GM12878 (cell line): ENCODE results near the gene EVX2. TPM values are rescaled to one million over a fixed set of nuclear protein-coding genes. Genes with fewer than 3 reads are reported as not detected.

ENCODE experiments used
- ATAC-seq: fragments of 200-7000 bp; cut with Tn5 transposase; 3 replicates; pipeline ENCODE4 v1.9.1; 2020; ENCODE audit warnings: mild to moderate bottlenecking, moderate library complexity
- BruUV-seq: library from RNA; stranded (reverse); fragments of 400-500 nt; replicated peaks from 2 replicates; lab custom pipeline; 2021; lab: Mats Ljungman, UMichigan
- CTCF ChIA-PET: fragments of 300-600 bp; sonication (Branson Sonifier 250); formaldehyde crosslinking; extraction: SDS; loops from one replicate; lab custom pipeline; 2021; ENCODE audit warnings: inconsistent platforms; lab: Yijun Ruan, JAX
- POLR2A ChIA-PET: fragments of 350-600 bp; formaldehyde crosslinking; extraction: SDS; loops from one replicate; lab custom pipeline; 2021; ENCODE audit warnings: inconsistent platforms; lab: Charles Lee
- RAD21 ChIA-PET: fragments of 300-600 bp; sonication (Branson Sonifier 250); formaldehyde crosslinking; loops from one replicate; lab custom pipeline; 2023; ENCODE audit warnings: antibody characterized with exemption; ENCODE audit not compliant: unreplicated experiment; lab: Charles Lee
- SMC1A ChIA-PET: fragments of 300-600 bp; sonication (Branson Sonifier 250); formaldehyde crosslinking; loops from one replicate; lab custom pipeline; 2023; ENCODE audit not compliant: unreplicated experiment, uncharacterized antibody; lab: Charles Lee
- DNase-seq: peaks from one replicate; pipeline ENCODE4 v3.0.0-alpha.2; 2011; ENCODE audit warnings: low read depth, low spot score
- FAIRE-seq: peaks from 3 replicates; lab custom pipeline; 2011; peaks lifted over from hg19 to GRCh38; lab: Jason Lieb, UNC
- H2AFZ ChIP-seq: 2 replicates; pipeline ENCODE4 v1.6.0; 2011; ENCODE audit warnings: low read depth, low read length, control low read depth; ENCODE audit not compliant: control insufficient read depth
- H3K27ac ChIP-seq: 2 replicates; pipeline ENCODE4 v1.5.1; 2011; ENCODE audit warnings: control low read depth; ENCODE audit not compliant: control insufficient read depth, insufficient read depth
- H3K27me3 ChIP-seq, 2 experiments: replicated peaks in 1 of 2; 2 replicates each; pipeline versions ENCODE4 v1.6.0 to v1.6.1; 2011; ENCODE audit warnings: low read length in 1 of 2; ENCODE audit not compliant: control insufficient read depth in 2 of 2, insufficient read depth in 2 of 2
- H3K36me3 ChIP-seq, 2 experiments: 2 replicates each; pipeline ENCODE4 v1.5.1; 2011; ENCODE audit warnings: low read length in 1 of 2; ENCODE audit not compliant: control insufficient read depth in 2 of 2, insufficient read depth in 2 of 2
- H3K4me1 ChIP-seq: 2 replicates; pipeline ENCODE4 v1.6.1; 2011; ENCODE audit warnings: mild to moderate bottlenecking, low read length, moderate library complexity, mixed read lengths; ENCODE audit not compliant: control insufficient read depth, insufficient read depth
- H3K4me2 ChIP-seq: 2 replicates; pipeline ENCODE4 v1.6.0; 2011; ENCODE audit warnings: control low read depth; ENCODE audit not compliant: control insufficient read depth, insufficient read depth
- H3K4me3 ChIP-seq: fragments of 200-600 bp; sonication (generic); 2 replicates; pipeline ENCODE4 v1.5.1; 2016
- H3K79me2 ChIP-seq: 2 replicates; pipeline ENCODE4 v1.6.0; 2011; ENCODE audit warnings: low read length; ENCODE audit not compliant: control insufficient read depth, insufficient read depth
- H3K9ac ChIP-seq: 2 replicates; pipeline ENCODE4 v1.8.0; 2011; ENCODE audit warnings: low read length, control low read depth, mixed read lengths; ENCODE audit not compliant: control insufficient read depth, insufficient read depth
- H3K9me3 ChIP-seq: replicated peaks from 3 replicates; pipeline ENCODE4 v1.5.1; 2011; ENCODE audit warnings: mild to moderate bottlenecking, low read length; ENCODE audit not compliant: control insufficient read depth, insufficient read depth
- H4K20me1 ChIP-seq: 2 replicates; pipeline ENCODE4 v1.6.0; 2011; ENCODE audit not compliant: control insufficient read depth, insufficient read depth
- BHLHE40 ChIP-seq, 2 experiments: fragments of 450-650 bp in 1 of 2; IDR thresholded peaks; 2 replicates each; pipeline ENCODE4 v1.6.1; 2011 to 2017; ENCODE audit warnings: low read depth in 2 of 2, borderline replicate concordance in 1 of 2, improper control_type of control experiment in 1 of 2, low read length in 1 of 2, mild to moderate bottlenecking in 1 of 2
- ESRRA ChIP-seq: IDR thresholded peaks from 2 replicates; pipeline ENCODE4 v1.6.1; 2012; ENCODE audit warnings: mild to moderate bottlenecking, low read length, improper control_type of control experiment
- FOS ChIP-seq: IDR thresholded peaks from 3 replicates; pipeline ENCODE4 v1.6.1; 2011; ENCODE audit warnings: borderline replicate concordance; ENCODE audit not compliant: insufficient read length; ENCODE audit errors: extremely low read depth
- GABPA ChIP-seq: IDR thresholded peaks from 2 replicates; pipeline ENCODE4 v1.6.1; 2014; ENCODE audit warnings: antibody characterized with exemption, low read depth, mild to moderate bottlenecking, inconsistent platforms
- IRF4 ChIP-seq: IDR thresholded peaks from 2 replicates; pipeline ENCODE4 v1.6.1; 2011; ENCODE audit warnings: low read depth, low read length
- KAT2A ChIP-seq: conservative IDR thresholded peaks from 2 replicates; pipeline ENCODE4 v1.6.1; 2011; ENCODE audit warnings: low read depth, low read length; ENCODE audit not compliant: control insufficient read depth
- MTA3 ChIP-seq: IDR thresholded peaks from 2 replicates; pipeline ENCODE4 v1.6.1; 2012; ENCODE audit warnings: low read length, inconsistent platforms, borderline replicate concordance
- MYB ChIP-seq: fragments of 150-350 bp; IDR thresholded peaks from 2 replicates; pipeline ENCODE4 v1.6.1; 2014; ENCODE audit warnings: mild to moderate bottlenecking, low read depth, low read length, borderline replicate concordance
- NFIC ChIP-seq: IDR thresholded peaks from 2 replicates; pipeline ENCODE4 v1.6.1; 2012; ENCODE audit warnings: low read depth, mild to moderate bottlenecking, inconsistent platforms, low read length, moderate library complexity
- NFXL1 ChIP-seq: fragments of 450-650 bp; IDR thresholded peaks from 2 replicates; pipeline ENCODE4 v1.6.1; 2017; ENCODE audit warnings: antibody characterized with exemption, mild to moderate bottlenecking, borderline replicate concordance
- NR2C2 ChIP-seq: IDR thresholded peaks from 2 replicates; pipeline ENCODE4 v1.6.1; 2011; ENCODE audit warnings: borderline replicate concordance, low read depth; ENCODE audit not compliant: control insufficient read depth, insufficient read length
- POLR2AphosphoS2 ChIP-seq: IDR thresholded peaks from 2 replicates; pipeline ENCODE4 v1.6.1; 2011; ENCODE audit warnings: low read depth, mild to moderate bottlenecking, low read length, improper control_type of control experiment, moderate library complexity
- POU2F2 ChIP-seq: IDR thresholded peaks from 3 replicates; pipeline ENCODE4 v1.6.1; 2011; ENCODE audit warnings: low read depth, mild to moderate bottlenecking, low read length, borderline replicate concordance
- RAD51 ChIP-seq: fragments of 450-650 bp; IDR thresholded peaks from 2 replicates; pipeline ENCODE4 v1.6.1; 2016; ENCODE audit warnings: moderate library complexity, mild to moderate bottlenecking, inconsistent platforms
- RCOR1 ChIP-seq: conservative IDR thresholded peaks from 2 replicates; pipeline ENCODE4 v1.6.1; 2012; ENCODE audit warnings: low read depth, low read length, improper control_type of control experiment
- SREBF2 ChIP-seq: IDR thresholded peaks from 2 replicates; pipeline ENCODE4 v1.6.1; 2012; ENCODE audit warnings: mild to moderate bottlenecking, low read length
- WRNIP1 ChIP-seq: IDR thresholded peaks from 2 replicates; pipeline ENCODE4 v1.6.1; 2011; ENCODE audit warnings: low read depth, low read length, improper control_type of control experiment, borderline replicate concordance
- ZZZ3 ChIP-seq: IDR thresholded peaks from 2 replicates; pipeline ENCODE4 v1.6.1; 2011; ENCODE audit warnings: low read depth; ENCODE audit not compliant: control insufficient read depth, insufficient read length
- WGBS: methylation state at CpG from one replicate; pipeline ENCODE4 v1.1.6; 2016; ENCODE audit warnings: low lambda C conversion rate; ENCODE audit not compliant: insufficient replicate concordance, insufficient coverage; ENCODE audit errors: missing lambda C conversion rate; 5-methylcytosine and 5-hydroxymethylcytosine counted together
- in situ Hi-C: fragments of 300-500 bp; cut with MboI; formaldehyde crosslinking; loops from 9 replicates; pipeline ENCODE4 v1.14.3; 2018; ENCODE audit warnings: mixed read lengths
- intact Hi-C: fragments of 100-400 bp; cut with micrococcal nuclease; formaldehyde crosslinking; loops from one replicate; pipeline ENCODE4 v1.14.2; 2022; ENCODE audit not compliant: unreplicated experiment
- polyA plus RNA-seq, 11 experiments: library from polyadenylated mRNA; depleted of rRNA in 4 of 11; unstranded in 6 of 11; stranded (reverse) in 5 of 11; fragments of >200 nt; fragmentation: Nextera tagmentation in 4 of 11; fragmentation: Illumina TruSeq in 1 of 11; extraction: Ambion mirVana in 4 of 11; extraction: Trizol in 1 of 11; gene quantifications; 1 replicate in 1 of 11; 2 replicates in 10 of 11; pipeline versions ENCODE4 v1.2.1 to v1.2.3, GENCODE V29; 2011 to 2016; ENCODE audit warnings: inconsistent platforms in 2 of 11, missing spikeins in 2 of 11, low read depth in 1 of 11
- total RNA-seq, 4 experiments: library from RNA; depleted of rRNA in 3 of 4; stranded (reverse); fragments of >200 nt in 3 of 4; fragmentation: Illumina TruSeq in 1 of 4; extraction: Trizol in 1 of 4; gene quantifications; 2 replicates each; pipeline versions ENCODE4 v1.2.1 to v1.2.3, GENCODE V29; 2013 to 2021
- TF ChIP-seq, protein P1 (sequence below): fragments of 450-650 bp; IDR thresholded peaks from 2 replicates; pipeline ENCODE4 v1.6.1; 2018; ENCODE audit warnings: mild to moderate bottlenecking, low read depth, moderate library complexity; ENCODE audit not compliant: partially characterized antibody
- TF ChIP-seq, protein P2 (sequence below): fragments of 150-350 bp; IDR thresholded peaks from 2 replicates; pipeline ENCODE4 v1.6.1; 2016; ENCODE audit warnings: low read depth, low read length

The EVX2 gene
- total and polyA plus RNA-seq, 10 of the 15 experiments (the other 5 are each of a cell fraction or from before 2014, with no cell fraction given): not detected

DNA sequence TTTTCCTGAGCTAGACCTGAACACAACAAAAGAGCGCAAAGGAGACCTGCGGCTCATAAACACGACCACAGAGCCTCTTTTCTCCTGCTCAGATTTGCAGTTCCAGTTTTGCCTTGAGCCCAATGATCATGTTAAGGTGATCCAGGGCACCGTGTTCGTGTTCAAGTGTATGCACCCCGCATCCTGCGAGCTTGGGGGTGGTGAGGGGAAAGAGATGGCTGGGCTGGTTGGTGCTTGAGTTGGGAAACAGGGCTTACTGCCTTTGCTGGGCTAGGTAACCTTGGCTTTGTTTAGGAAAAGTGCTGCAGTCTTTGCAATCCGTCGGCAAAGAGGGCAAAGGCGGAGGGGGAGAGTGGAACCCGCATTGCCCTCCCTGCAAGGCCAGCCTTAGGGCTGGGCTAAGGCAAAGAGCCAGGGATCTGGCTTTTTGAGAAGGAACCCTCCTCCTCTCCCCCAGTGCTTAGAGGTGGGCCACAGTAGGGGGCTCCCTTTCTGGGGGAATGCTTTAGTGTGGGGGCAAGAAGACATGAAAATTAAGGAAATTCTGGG, 34.1 kb upstream of the EVX2 start:
- FAIRE-seq (no peak), DNase-seq (no peak), ATAC-seq (no peak)
- ChIA-PET SMC1A (interaction anchor here (0.6 kb wide), 1 partner anchor 1004 kb away, joined by 3 read pairs; no protein-coding TSS in a partner anchor), CTCF (no interaction called here), POLR2A (no interaction called here), RAD21 (no interaction called here)
- H3K4me2 ChIP-seq: no peak overlapping the region
- no peaks in the 10 kb centered on the region for H4K20me1 ChIP-seq
- 46% methylated on average over 11 of the region's 11 CpGs for WGBS
- no peaks in the 10 kb centered on the region for H3K4me1 ChIP-seq
- BruUV-seq: no TSS peak
- peaks cover 1% of the 10 kb centered on the region; the same call in 1 of the 3 replicates for H3K9me3 ChIP-seq
- TF ChIP-seq NFXL1: no peak
- no peak for TF ChIP-seq SREBF2
- TF ChIP-seq, protein P1, sequence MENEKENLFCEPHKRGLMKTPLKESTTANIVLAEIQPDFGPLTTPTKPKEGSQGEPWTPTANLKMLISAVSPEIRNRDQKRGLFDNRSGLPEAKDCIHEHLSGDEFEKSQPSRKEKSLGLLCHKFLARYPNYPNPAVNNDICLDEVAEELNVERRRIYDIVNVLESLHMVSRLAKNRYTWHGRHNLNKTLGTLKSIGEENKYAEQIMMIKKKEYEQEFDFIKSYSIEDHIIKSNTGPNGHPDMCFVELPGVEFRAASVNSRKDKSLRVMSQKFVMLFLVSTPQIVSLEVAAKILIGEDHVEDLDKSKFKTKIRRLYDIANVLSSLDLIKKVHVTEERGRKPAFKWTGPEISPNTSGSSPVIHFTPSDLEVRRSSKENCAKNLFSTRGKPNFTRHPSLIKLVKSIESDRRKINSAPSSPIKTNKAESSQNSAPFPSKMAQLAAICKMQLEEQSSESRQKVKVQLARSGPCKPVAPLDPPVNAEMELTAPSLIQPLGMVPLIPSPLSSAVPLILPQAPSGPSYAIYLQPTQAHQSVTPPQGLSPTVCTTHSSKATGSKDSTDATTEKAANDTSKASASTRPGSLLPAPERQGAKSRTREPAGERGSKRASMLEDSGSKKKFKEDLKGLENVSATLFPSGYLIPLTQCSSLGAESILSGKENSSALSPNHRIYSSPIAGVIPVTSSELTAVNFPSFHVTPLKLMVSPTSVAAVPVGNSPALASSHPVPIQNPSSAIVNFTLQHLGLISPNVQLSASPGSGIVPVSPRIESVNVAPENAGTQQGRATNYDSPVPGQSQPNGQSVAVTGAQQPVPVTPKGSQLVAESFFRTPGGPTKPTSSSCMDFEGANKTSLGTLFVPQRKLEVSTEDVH: no peak
- no peak for TF ChIP-seq POU2F2
- TF ChIP-seq IRF4: no peak
- no peak for TF ChIP-seq MYB
- TF ChIP-seq WRNIP1: no peak
- TF ChIP-seq BHLHE40 (IDR thresholded peaks at IDR 0.05; ENCODE audit: borderline replicate concordance in 1 of 2, low read depth in 2 of 2, low read length in 1 of 2): no peak
- no peak for TF ChIP-seq FOS
- TF ChIP-seq NR2C2: no peak
- TF ChIP-seq NFIC: no peak
- TF ChIP-seq, protein P2, sequence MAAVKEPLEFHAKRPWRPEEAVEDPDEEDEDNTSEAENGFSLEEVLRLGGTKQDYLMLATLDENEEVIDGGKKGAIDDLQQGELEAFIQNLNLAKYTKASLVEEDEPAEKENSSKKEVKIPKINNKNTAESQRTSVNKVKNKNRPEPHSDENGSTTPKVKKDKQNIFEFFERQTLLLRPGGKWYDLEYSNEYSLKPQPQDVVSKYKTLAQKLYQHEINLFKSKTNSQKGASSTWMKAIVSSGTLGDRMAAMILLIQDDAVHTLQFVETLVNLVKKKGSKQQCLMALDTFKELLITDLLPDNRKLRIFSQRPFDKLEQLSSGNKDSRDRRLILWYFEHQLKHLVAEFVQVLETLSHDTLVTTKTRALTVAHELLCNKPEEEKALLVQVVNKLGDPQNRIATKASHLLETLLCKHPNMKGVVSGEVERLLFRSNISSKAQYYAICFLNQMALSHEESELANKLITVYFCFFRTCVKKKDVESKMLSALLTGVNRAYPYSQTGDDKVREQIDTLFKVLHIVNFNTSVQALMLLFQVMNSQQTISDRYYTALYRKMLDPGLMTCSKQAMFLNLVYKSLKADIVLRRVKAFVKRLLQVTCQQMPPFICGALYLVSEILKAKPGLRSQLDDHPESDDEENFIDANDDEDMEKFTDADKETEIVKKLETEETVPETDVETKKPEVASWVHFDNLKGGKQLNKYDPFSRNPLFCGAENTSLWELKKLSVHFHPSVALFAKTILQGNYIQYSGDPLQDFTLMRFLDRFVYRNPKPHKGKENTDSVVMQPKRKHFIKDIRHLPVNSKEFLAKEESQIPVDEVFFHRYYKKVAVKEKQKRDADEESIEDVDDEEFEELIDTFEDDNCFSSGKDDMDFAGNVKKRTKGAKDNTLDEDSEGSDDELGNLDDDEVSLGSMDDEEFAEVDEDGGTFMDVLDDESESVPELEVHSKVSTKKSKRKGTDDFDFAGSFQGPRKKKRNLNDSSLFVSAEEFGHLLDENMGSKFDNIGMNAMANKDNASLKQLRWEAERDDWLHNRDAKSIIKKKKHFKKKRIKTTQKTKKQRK: no peak
- TF ChIP-seq ESRRA: no peak
- no peak for TF ChIP-seq GABPA
- TF ChIP-seq ZZZ3: no peak
- no peak for TF ChIP-seq KAT2A
- TF ChIP-seq MTA3: no peak
- no peak for TF ChIP-seq RAD51
- no peak for TF ChIP-seq POLR2AphosphoS2
- no peak for TF ChIP-seq RCOR1
- no peak overlapping the region for H2AFZ ChIP-seq
- no peaks in the 10 kb centered on the region for H3K79me2 ChIP-seq
- in situ Hi-C loops: no loop called here
- intact Hi-C loops: no loop called here
- H3K9ac ChIP-seq: no peak overlapping the region
- no peak overlapping the region for H3K4me3 ChIP-seq
- no peak overlapping the region for H3K27ac ChIP-seq
- H3K36me3 ChIP-seq: no peaks in the 10 kb centered on the region
- H3K27me3 ChIP-seq: peaks cover 7 to 45% of the 10 kb centered on the region in 2 experiments
